Stimulated activated CD4-positive, alpha-beta T cell treated with anti-CD3 and anti-CD28 coated beads, Interleukin-1b, Interleukin-23, amount 100 ng/mL, for 24 hours (primary cell): Measurements from ENCODE around the gene WNT3A.
A peak's percentile ranks its signal among the peaks of the same experiment; 100 is the strongest.

Source experiments
- DNase-seq, 4 experiments: peaks; one replicate each; pipeline ENCODE4 v3.0.0-alpha.2; 2020; ENCODE audit warnings: low read depth in 4 of 4, low spot score in 1 of 4

WNT3A gene

DNA sequence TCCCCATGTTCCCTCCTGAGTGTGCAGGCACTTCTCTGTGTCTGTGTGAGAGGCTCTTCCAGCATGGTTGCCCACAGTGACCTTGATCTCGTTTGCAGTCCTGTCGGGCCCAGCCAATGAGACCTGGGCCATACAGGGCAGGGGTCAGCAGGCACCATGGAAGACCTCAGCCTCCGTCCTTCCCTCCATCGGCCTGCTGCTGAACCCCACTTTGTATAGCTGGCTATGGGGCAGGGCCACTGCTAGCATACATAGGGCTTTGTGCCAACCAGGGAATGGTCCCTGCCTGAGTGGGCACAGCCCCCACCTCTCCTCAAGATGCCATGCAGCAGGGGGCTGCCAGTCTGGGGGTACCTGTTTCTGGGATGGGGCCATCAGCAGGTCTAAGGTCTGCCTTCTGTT is 92.5 kb downstream of the WNT3A start:
- DNase-seq = no peak

DNA sequence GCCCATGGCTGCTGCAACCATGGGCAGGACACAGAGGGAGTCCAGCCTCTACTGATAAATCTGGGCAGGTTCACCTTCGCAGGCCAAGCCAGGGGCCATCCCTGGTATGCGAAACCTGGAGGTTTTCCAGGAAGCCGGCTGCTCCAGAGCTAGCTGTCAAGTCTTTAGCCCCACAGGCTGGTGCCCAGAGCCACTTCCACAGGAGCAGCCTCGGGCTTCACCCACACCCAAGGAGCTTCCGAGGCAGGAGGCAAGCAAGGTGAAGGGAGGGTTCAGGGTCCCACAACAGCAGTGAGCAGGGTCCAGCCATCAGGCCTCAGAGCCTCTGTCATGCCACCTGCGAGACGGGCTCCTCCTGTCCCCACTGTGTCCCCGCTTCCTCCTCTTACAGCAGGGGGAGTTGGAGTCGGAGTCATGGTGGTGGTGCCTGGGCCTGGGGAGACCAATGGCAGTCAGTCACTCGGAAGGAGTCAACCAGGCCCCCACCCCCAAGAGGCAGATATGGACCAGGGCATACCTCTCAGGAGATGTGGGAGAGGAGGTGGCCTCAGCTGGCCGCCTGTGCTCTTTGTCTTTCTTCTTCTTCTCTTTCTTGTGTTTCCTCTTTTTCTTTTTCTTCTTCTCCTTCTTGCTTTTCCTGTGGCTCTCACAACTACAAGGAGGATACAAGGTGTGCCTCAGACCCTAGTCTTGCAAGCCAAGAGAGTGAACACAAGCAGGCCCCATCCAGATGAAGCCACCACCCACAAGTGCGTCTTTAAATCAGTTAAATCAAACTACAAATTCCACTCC is 94.2 kb downstream of the WNT3A start:
- DNase-seq = no peak

DNA sequence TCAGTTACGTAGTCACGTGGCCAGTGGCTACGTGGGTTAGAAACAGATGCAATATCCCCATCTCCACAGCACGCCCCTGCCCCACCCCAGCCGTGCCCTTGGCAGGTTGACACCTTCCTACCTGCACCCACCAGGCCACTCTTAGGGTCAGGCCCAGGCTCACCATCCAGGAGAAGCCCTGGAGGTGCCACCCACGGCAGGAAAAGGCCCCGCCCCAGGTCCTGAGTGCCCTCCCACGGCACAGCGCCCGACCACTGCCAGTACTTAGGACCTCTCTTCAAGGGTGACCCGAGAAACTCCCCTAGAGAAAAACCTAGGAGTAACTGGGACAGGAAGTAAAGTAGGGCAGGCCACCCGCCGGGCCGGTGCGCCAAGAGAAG is 94.8 kb downstream of the WNT3A start:
- no peak for DNase-seq

DNA sequence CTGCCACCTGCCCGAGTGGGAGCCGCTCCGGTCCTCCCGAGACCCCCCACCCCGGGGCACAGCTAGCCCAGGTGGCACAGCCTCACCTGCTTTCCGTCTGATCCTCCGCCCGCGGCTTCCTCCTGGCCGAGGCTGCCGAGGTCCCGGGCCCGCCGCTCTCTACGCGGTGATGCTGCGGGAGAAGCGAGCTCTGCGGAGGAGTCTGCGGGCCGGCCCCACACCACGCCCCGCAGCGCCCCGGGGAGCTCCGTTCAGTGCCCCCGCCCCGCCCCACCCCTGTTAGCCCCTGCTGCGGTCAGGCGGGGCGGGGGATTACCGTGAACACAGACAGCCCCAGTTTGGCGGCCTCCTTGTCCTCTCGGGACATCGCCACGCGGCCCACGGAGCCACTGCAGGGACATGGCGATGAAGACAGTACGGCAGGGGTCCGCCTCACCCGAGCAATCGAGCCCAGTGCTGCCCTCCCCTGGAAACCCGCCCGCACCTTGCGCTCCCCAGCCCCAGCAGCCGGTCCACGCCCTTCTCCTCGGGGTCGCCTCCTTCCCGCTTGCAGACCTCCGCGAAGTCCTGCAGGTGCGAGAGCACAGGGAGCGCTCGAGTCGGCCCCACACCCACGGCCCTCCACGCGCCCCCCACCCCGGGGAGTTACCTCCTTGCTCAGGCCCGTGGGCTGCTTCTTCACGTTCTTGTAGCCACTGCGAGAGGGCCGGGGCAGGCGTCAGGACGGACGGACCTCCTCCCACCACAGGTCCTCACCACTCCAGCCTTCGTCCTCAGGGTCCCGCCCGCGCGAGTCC is 95.4 kb downstream of the WNT3A start:
- peak in 1 of 4 experiments; percentile 40 for DNase-seq

DNA sequence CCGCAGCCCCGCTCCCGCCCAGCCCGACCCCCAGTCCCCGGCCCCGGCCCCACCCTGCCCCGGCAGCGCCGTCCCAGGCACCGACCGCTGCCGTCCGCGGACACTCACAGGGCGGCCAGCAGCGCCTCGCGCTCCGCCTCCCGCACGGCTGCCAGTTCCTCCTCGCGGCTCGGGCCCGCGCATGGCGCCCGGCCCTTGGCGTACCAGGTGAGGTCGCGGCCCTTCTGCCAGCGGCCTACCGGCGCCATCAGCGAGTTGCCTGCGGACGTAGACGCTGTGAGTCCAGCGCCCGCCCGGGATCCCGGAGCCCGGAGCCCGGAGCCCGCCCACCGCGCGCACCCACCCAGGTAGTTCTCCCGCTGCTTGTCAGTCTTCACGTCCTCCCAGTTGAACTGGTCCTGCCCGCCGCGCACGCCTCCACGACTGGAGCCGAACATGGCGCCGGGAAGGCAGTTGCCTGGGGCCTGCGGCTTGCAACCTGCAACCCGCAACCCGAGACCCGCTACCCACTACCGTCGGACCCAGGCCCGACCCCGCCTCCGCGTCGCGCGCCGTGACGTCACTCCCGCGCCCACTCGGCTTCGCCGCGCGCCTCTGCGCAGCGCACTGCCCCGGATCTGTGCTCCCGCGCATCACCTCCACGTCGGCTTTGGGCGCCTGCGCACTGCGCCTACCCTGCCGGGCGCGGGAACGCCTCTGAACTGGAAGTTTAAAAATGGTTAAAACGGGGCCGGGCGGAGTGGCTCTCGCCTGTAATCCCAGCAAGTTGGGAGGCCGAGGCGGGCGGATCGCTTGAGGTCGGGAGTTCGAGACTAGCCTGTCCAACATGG is 96.2 kb downstream of the WNT3A start, which contains the start of gene C1orf35:
Gene C1orf35, minus strand, starts transcription at position 535 of the 830 bp plus-strand sequence. Its CDS starts 98 bp downstream, at position 437.
- peak; percentile 91 to 96 (median 92) for DNase-seq

DNA sequence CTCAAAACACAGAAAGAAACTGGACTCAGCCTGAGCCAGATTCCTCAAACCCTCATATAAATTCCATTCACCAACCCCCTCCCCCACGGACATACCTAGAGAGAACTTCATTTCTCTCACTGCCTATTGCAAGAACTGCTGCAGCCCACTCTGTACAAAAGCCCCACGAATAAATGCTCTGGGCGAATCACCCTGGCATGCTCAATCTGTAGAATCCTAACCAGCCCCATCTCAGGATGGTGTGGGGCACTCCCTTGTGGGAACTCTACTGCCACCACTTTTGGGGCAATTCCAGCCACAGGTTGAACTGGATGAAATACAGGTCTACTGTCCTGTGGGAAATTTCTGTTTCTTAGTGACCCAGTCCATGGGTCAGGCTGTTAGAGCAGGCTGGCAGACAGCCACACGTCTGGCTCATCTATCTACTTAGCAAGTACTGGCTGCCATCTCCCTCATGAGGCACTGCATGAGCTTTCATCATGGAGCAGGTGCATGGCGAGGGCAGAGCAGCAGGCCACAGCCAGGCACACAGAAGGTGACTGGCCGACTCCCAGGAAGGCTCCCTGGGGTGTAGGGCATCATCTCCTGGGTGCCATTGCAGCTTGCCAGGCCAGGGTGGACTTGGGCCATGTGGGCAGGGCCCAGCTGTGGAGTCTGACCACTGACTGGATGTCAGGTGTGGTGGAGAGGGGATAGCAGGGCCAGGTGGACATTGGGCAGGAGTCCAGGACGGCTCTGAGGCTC is 97.9 kb downstream of the WNT3A start:
- no peak for DNase-seq

DNA sequence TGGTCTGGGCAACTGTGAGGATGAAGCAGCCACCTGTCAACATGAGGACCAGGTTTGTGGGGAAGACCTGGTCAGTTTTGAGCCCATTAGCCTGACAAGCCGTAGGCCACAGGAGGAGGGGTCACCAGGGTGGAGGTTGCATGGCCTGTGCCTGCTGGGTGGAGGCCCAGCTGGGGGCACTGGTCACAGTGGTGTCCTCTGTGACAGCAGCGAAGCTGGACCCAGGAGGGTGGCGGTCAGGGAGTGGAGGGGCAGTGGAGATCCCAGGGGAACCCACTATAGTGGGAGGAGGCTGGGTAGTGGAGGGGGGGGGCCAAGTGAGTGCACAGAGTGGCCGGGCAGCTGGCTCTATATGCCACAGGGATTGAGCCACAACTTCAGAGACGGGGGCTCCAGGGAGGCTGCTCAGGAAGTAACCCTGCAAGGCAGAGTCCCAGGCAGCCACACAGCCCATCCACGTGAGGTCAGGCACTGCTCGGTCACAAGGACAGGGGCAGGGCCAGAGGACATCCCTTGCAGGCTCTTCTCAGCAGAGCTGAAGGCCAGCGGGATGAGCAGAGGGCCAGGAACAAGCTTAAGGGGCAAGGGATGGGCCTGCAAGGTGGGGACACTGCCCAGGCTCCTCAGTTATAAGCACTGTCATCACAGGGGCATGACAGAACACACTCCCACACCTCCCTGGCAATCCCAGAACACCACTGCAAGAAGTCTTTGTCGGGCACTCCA is 98.6 kb downstream of the WNT3A start:
- DNase-seq = no peak

DNA sequence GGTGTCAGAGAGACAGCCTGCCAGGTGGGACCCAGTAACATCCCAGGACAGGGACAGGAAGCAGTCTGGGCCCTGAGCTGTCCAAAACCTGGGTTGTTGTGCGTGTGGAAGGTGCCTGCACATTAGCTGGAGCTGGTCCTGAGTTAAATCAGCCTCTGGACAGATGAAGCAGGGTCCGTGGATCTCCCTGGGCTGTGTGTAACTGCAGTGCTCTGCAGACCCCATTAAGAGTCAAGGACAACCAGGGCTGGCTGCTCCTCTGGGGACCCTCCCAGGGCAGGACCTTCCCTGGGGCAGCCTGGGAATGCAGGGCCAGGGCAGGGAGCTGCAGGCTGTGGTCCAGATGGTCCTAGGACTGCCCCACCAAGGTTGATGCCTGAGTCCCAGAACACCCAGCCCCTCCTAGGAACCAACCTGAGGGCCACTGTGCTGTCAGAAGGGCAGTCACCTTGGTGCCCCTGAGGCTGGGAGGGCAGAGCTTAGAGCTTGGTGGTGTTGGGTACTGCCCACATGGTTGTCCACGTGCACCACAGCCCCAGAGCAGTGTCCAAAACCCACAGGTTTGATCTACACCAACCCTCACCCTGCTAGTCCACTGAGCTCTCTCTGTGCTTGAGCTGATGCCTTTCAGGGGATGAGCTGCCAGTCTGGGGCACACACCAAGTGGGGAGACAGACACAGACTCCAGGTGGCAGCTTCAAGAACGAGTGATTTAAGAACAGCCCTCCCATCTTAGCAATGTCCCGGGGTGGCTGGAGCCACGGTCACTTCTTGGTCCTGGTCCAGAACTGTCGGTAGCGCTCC is 99.4 kb downstream of the WNT3A start:
- DNase-seq = no peak

DNA sequence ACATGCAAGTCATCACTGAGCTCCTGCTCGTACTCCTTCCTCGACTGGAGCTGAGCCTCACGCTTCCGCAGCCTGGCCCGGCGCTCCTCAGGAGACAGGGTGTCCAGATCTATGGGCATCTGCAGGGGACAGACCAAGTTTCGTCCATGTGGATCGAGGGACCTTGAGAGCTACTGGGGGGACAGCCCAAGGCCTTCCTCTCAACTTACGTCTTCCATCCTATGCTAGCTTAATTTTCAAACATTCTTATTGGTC is 99.9 kb downstream of the WNT3A start:
- DNase-seq = no peak

DNA sequence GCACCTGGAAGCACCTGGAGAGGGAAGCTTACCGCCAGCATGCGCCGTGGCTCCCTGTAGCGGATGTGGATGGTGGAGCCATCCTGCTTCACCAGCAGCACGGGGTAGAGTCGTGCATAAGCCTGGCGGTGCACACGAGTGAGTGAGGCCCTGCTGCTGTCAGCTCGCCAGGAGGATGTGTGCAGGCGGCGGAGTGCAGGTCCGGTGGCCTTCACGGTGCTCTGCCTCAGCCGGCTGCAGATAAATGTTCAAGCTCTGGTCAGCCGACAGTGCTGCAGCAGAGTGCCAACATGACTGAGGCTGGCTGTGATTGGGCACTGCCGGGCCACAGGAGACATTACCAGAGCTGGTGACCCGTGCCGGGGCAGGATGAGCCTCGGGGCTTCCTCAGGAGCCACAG is 100.8 kb downstream of the WNT3A start:
- DNase-seq = no peak

GRCh38 chr1:228108055-228108690 is 101.4 kb downstream of the WNT3A start:
- DNase-seq = no peak

DNA sequence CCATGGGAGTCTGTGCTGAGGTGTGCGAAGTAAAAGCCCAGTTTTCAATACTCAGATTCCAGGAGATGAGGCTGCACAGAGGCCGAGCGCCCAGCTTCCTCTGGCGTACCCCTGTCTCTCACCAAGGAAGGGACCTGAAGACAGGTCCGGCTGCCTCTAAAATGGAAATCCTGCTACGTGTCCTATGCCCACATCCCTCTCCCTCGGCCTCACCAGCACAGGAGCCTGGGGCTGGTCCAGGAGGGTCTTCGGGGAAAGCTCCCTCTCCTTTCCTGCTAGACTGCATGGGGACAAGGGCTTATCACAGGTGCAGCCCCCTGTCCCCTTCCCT is 101.9 kb downstream of the WNT3A start:
- DNase-seq = no peak

DNA sequence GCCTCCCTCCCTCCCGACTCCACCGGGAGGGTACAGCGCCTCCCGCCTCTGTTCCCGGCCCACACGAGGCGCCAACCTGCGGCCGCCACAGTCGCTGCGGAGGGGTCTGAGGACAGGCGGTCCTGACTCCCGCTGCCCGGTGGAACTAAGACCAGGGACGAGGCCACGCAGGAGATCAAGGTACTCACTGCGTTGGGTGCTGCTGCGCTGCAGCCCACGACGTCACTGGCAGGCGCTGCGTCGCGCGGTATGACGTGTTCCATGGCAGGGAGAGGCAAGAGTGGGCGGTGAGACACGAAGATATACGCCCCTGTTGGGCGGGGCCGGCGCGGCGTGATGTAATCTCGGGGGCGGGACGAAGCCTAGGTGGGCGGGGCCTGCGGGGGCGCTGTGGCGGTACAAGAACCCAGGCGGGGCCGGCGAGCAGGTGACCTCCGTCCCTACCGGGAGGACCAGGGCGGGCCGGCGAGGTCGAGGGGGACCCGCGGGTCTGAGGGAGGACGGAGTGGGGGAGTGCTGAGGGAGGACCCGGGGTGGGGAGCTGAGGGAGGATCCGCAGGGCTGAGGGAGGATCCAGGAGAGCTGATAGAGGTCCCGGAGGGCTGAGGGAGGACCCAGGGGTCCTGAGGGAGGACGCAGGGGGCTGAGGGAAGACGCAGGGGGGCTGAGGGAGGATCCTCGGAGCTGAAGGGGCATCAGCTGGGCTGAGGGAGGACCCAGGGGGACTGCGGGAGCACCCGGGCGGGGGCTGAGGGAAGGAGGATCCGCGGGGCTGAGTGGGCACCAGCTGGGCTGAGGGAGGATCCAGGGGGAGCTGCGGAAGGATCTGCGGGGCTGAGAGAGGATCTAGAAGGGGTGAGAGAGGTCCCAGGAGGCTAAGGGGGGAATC is 102.5 kb downstream of the WNT3A start, which contains the start of gene MRPL55:
Gene MRPL55, minus strand, starts transcription at position 227 of the 889 bp plus-strand sequence. CDS start 1,039 bp downstream, outside the sequence.
- DNase-seq = peak; percentile 94 to 99 (median 96)

- no peak for DNase-seq
Observed at GRCh38 chr1:228109962-228110488, 103.2 kb downstream of the WNT3A start.

DNA sequence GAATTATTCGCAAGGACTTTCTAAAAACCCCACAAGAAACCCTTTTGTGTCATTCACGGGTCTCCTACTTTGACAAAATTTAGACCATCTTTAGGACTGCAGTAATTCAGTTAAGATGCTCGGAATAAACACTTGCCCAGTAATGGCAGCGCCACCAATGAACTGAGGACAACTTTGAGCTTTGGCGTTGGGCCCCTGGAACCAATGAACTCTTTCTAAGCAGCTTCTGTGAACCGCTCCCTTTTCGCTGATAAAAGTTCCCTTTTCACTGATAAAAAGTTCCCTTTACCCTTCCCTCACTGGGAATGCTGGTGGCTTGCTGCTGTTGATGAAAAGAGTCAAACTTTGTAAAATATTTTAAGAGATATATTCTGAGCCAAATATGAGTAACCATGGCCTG is 103.8 kb downstream of the WNT3A start:
- DNase-seq = no peak
